TTC549 (cell line): Measurements from ENCODE around the gene SIGLEC5.
"Not testable (repeated sequence)": the region's sequence is repeated elsewhere in the genome, so short reads cannot be mapped to it uniquely, and the experiment has no call there.

ENCODE experiments used
- FAIRE-seq: peaks from 2 replicates; lab custom pipeline; 2012; peaks lifted over from hg19 to GRCh38; lab: Jason Lieb, UNC

SIGLEC5 gene

DNA sequence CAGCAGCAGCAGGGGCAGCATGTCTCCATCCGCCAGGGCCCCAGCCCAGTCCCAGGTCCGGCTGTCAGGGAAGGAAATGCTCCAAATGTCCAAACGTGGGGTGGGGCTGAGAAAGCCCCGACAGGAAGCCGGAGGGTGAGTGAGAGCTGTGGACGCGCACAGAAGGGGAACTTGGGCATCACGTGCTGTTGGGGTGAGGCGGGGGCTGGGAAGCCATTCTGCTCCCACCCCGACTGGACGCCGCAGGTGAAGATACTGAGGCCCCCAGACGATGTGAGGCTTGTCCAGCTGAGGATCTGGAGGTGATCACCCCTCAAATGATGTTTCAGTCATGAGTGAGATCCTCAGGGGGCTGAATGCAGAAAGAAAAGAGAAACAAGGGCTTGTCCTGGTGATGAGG, at the start of gene SIGLEC5:
TSS of gene SIGLEC5 (minus strand) at position 87 of the 400 bp plus-strand sequence. CDS start at position 21, 66 bp downstream.
- not testable (repeated sequence) for FAIRE-seq

DNA sequence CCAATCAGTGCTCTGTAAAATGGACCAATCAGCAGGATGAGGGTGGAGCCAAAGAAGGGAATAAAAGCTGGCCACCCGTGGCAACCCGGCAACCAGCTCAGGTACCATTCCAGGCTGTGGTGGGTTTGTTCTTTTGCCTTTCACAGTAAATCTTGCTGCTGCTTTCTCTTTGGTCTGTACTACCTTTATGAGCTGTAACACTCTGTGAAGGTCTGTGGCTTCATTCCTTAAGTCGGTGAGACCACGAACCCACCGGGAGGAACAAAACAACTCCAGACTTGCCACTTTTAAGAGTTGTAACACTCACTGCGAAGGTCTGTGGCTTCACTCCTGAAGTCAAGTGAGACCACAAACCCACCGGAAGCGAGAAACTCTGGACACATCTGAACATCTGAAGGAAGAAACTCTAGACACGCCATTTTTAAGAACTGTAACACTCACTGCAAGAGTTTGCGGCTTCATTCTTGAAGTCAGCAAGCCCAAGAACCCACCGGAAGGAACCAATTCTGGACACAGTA, 46.4 kb upstream of the SIGLEC5 start:
- FAIRE-seq = no peak

DNA sequence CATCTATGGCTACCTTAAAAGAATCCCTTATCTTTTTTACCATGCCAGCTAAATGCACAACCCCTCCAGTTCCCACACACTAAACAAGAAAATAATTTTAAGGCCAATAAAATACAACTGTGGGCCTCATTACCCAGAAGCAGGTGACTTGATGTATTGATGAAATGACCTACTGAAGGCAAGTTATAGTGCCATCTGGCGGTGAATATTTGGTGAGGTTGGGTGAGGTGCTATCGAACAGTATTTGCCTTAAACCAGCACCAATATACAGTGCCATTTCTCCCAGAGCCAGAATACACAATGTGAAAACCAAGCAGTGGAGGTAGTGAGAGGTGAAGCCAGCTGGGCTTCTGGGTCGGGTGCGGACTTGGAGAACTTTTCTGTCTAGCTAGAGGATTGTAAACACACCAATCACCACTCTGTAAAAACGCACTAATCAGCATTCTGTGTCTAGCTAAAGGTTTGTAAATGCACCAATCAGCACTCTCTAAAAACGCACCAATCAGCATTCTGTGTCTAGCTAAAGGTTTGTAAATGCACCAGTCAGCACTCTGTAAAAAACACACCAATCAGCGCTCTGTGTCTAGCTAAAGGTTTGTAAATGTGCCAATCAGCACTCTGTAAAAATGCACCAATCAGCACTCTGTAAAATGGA, 45.8 kb upstream of the SIGLEC5 start:
- not testable (repeated sequence) for FAIRE-seq

DNA sequence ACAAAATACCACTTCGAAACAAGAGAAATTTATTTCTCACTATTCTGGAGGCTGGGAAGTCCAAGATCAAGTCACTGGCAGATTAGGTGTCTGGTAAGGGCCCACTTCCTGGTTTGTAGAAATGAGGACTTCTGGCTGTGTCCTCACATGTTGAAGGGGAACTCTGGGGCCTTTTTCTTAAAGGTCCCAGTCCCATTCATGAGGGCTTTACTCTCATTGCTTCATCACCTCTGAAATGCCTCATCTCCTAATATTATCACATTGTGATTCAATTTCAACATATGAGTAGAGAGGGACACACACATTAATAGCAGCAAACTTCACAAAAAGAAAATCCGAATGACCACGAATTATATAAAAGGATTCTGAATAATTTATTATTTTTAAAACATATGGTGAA, 38.0 kb upstream of the SIGLEC5 start:
- FAIRE-seq = no peak

- FAIRE-seq = no peak
Measured at GRCh38 chr19:51664997-51665396, 34.8 kb upstream of the SIGLEC5 start.

- FAIRE-seq = no peak
Measured at GRCh38 chr19:51664131-51664530, 33.9 kb upstream of the SIGLEC5 start.

GRCh38 chr19:51663650-51664049, 33.4 kb upstream of the SIGLEC5 start:
- FAIRE-seq = no peak

DNA sequence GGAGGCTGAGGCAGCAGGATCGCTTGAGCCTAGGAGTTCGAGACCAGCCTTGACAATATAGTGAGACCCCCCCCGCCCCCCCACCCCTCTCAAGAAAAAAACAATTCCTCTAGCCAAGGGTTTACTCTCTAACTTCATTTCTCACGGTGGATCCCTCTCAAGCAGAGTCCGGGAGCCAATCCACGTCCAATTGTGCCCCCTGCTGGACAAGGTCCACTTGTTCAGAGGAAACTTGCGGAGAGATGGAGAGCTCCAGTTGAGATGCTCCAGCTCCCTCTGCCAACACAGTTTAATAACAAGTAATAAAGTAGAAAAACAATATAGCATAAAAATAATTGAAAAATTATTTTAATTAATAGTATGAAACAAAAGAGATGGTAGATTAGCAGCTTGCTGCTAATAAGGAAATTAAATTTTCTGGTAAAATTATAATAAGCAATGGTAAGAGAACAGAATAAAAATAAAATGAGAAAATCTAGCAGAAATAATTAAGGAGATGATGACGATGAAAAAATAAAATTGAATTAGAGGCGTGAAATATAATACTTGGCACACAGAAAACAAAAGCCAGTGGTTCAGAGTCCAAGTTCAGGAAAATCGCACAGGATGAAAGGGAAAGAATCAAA, 30.9 kb upstream of the SIGLEC5 start:
- FAIRE-seq = peak; percentile 94

DNA sequence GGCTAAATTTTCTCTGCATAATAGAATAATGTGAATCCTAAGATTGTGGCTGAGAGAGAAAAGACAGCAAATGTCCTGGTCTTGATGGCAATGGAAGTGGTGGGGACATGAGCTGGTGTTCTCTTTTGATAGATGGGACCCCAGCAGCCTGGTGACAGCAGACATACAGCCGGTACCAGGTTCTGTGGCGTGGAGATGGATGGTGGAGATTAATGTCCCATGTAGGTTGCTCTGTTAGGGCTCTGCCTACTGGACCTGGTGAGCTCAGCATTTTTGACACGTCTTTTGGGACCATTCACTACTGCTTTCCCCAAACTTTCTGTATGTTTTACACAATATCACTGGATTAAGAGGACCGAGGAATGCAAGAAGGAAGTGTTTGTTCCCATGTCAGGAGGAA, 24.6 kb upstream of the SIGLEC5 start:
- no peak for FAIRE-seq

DNA sequence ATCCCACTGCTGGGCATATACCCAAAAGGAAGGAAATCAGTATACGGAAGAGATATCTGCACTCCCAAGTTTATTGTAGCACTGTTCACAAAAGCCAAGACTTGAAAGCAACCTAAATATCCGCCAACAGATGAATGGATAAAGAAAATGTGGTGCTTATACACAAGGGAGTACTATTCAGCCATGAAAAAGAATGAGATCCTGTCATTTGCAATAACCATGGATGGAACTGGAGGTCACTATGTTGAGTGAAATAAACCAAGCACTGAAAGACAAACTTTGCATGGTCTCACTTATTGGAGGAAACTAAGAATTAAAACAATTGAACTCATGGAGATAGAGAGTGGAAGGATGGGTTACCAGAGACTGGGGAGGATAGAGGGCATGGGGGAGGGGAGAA, 23.0 kb upstream of the SIGLEC5 start:
- no peak for FAIRE-seq

- FAIRE-seq = no peak
Measured at GRCh38 chr19:51652266-51652665, 22.1 kb upstream of the SIGLEC5 start.

DNA sequence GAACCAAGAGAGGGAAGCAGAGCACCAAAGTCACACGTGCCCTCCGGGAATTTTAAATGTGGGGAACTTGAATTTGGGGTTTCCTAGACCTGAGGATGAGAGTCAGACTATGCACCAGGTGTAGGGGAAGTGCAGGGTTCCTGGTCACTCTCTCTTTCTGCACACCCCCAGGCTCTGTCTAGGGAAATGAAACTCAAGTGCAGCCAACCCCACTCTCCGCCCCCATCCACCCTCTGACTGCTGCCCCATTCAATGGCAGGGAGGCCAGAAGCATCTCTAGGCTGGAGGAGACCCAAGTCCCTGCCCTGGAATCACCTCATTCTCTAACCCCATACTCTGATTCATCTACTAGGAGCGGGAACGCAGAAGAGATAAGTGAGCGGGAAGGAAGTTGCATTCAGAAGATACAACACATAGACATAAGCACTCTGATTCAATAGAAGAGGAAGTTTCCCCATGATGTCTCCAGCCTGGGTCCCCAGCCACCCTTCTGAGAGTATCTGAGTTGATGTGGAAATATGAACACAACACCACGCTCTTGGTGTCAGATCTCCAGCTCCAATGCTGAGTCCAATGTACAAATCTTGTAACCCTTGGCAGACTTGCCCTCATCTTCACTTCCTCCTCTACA, 21.1 kb upstream of the SIGLEC5 start:
- no peak for FAIRE-seq

DNA sequence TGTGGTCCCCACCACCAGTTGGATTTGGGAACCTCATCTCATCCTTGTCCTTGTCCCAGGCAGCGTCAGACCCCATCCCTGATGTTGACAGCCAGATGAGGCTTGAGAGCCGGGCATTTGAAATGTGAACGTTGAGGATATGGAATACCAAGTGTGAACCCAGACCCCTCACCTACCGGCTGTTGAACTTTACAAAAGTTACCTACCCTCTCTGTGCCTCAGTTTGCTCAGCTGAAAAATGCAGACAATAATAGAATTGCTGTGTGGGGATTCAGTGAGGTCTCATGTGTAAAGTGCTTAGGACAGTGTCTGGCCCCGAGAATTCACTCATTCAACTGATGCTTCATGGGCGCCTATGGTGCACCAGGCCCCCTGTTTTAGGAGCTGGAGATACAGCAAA, 17.1 kb upstream of the SIGLEC5 start:
- no peak for FAIRE-seq

DNA sequence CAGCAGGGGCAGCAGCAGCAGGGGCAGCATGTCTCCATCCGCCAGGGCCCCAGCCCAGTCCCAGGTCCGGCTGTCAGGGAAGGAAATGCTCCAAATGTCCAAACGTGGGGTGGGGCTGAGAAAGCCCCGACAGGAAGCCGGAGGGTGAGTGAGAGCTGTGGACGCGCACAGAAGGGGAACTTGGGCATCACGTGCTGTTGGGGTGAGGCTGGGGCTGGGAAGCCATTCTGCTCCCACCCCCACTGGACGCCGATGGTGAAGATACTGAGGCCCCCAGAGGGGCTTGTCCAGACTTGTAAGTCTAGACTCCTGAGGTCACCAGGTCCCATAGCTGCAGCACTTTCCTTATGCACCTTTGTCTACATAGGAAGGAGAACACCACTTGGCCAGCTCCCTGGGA, 16.5 kb upstream of the SIGLEC5 start, which contains the start of gene SIGLEC14:
TSS of gene SIGLEC14 (minus strand) at position 96 of the 400 bp plus-strand sequence. CDS start at position 30, 66 bp downstream.
- not testable (repeated sequence) for FAIRE-seq

- no peak for FAIRE-seq
Measured at GRCh38 chr19:51644636-51645271, 14.6 kb upstream of the SIGLEC5 start.

GRCh38 chr19:51641648-51642047, 11.4 kb upstream of the SIGLEC5 start:
- FAIRE-seq = no peak

GRCh38 chr19:51640386-51640785, 10.2 kb upstream of the SIGLEC5 start:
- FAIRE-seq = no peak

- no peak for FAIRE-seq
Measured at GRCh38 chr19:51639916-51640315, 9.7 kb upstream of the SIGLEC5 start.

- no peak for FAIRE-seq
Measured at GRCh38 chr19:51637362-51637978, 7.3 kb upstream of the SIGLEC5 start.

DNA sequence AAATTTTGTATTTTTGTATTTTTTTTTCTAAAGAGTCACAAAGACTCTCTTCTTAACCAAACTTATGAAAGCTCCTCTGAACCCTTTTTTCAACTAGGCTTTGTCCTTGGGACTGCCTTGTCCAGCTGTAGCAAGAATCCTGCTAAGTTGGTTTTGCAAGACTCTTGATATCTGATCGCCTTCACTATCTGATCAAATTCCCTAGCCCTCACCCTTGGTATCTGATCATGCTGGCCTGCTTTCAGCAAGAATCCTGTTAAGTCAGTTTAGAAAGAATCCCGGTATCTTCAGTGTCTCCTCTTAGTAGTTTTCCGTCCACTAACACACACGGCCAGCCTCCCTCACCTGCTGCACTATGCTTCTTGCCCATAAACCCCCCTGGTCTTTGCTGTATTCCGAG, 1.9 kb upstream of the SIGLEC5 start:
- no peak for FAIRE-seq

GRCh38 chr19:51628153-51628939, 1.9 kb downstream of the SIGLEC5 start:
- no peak for FAIRE-seq
